NCI-H2029 treated with DMSO at 0.1 percent for 48 hours (cell line): Measurements from ENCODE around the gene DDRGK1.
"Not testable (repeated sequence)": the region's sequence is repeated elsewhere in the genome, so short reads cannot be mapped to it uniquely, and the experiment has no call there.

Experiments
- DNase-seq: peaks from one replicate; lab custom pipeline; 2025; lab: John Stamatoyannopoulos, UW

The DDRGK1 gene

DNA sequence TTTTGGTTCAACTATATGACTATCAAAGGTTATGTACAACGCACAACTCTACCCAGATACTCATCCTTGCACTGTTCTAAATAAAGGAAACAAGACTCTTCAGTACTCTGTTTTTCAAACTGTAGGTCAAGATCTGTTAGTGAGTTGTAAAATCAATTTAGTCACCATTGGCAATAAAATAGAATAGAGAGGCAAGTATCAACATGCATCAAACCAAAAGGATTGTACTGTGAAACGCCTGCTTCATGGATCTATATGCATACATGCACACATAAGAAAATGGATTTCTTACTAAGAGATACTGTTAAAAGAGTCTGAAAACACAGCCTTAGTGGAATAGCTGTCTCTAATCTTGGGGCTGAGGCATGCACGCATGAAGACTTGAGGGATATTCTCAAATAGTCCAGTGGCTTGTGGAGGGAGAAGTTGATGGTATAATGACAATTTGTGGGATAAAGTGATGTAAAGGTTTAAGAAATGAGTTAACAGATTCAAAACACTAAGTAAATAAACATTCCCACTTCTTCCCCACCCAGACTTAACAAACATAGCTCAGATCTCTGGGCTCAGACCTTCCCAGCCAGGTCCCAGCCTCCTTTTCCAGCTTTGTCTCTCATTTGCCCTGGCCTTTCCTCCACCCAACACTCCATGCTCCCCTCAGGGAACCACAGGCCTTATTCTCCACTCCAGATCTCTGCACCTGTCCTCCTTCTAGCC is 20.4 kb downstream of the DDRGK1 start:
- no peak for DNase-seq

GRCh38 chr20:3182429-3182828 is 22.1 kb downstream of the DDRGK1 start:
- not testable (repeated sequence) for DNase-seq

GRCh38 chr20:3181270-3181669 is 23.2 kb downstream of the DDRGK1 start:
- no peak for DNase-seq

DNA sequence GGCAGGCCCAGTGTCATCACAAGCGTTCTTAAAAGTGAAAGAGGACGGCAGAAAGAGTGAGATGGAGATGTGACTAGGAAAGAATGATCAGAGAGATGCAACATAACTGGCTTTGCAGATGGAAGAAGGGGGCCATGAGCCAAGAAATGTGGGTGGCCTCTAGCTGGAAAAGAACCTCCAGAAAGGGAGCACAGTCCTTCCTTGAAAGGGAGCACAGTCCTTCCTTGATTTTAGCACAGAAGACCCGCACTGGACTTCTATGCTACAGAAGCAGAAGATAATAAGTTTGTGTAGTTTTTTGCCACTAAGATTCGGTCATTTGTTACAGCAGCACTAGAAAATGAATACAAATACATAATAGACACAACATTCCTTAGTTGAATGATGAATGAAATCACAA is 24.2 kb downstream of the DDRGK1 start:
- no peak for DNase-seq

- DNase-seq: no peak
Measured at GRCh38 chr20:3177746-3178485, 26.6 kb downstream of the DDRGK1 start.

GRCh38 chr20:3175270-3175669 is 29.2 kb downstream of the DDRGK1 start:
- DNase-seq: no peak

DNA sequence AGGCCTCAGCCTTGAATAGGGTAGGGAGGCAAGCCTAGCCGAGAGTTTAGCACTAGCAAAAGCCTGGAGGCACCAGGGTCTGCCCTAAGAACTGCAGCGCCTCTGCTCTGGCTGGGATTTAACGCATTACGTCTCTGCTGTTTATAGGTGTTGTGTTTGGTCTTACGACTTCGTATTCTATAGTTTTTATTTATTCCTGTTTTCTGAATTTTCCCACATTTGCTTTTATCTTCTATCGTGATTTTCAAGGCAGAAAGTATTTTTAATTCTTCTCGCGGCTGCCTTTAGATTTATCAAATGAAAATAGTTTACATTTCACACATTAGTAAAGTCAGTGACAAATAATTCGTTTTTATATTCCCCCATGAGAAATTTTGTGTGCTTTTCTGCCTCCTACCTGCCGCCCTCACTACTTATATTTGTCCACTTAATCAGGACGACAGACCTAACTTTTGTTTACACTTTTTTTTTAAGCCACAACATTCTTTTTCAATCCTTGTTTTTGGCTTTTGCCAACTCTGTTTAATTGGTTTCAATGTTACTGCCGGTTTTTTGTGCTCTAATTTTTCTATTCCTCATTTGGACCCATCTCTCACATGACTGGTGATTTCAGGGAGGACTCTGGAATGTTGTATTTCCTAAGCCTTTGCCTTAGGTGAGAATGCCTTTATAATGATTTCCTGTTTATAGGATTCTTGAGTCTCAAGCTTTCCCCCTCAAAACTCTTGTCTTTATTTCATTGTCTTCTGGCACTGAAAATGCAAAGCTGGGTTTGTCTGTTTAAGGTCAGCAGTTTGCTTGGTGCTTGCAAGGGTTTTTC is 29.8 kb downstream of the DDRGK1 start:
- DNase-seq: no peak

DNA sequence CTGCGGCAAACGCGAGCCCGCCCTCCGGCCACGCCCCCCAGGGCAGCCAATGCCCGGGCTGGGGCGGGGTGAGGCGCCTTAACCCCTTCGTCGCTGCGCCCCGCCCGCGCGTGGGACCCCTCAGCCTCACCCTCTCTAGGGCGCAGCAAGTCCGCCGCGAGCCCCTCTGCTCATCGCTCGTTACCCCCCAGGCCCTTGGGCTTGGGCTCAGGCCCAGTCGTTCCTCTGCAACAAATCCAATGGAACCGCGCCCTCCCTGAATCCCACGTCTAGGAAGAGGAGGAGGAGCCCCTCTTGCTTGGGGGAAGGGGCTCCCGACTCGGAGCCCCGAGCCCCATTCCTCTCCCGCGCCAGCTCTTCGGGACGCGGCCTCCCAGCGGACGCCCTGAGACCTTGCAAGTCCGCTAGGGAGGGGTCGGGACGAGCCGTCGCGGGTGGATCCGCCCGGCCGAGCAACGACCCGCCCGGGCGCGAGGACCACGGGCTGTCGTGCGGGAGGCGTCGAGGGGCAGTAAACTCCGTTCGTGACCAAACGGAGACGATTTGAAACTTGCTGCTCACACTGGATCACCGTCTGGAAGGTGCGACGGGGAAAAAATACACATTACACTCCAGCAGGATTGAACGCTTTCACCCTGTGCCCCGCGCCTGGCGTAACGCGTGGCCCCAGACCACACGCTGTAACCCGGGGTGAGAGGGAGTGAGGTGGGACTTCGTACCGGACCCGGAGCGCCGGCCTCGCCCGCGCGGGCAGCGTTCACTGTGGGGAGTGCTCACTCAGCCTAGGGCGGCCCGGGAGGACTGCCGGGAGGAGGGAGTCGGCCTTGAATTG is 30.7 kb downstream of the DDRGK1 start:
- peak; percentile 34 for DNase-seq

DNA sequence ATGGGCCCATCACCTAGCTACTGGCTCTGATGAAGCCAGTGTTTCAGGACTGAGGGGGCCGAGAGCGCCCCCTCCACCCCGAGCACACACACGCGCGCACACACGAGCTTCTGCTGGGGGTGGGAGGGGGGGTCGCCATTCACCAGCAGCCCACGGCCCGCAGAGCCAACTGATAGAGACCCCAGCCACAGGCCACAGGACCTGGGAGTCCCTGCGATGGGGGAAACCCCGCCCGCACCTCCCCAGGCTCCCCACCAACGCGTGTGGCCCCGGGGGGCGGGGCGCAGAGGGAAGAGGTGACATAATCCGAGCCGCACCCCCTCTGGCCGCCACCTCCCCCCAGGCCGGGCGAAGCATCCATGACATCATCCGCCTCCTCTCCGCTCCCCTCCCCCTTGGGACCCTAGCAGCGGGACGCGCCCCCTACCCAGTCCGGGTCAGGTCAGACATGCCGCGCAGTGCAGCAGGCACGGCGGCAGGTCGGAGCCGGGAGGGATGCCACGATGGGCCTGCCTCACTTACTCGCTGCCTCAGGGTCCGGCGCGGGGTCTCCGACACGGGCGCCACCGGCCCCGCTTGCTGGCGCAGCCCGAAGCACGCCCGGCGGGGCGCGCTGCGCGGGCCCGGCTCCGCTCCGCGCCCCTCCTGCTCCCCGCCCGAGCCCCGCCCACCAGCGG is 31.4 kb downstream of the DDRGK1 start, which contains the start of gene LZTS3:
Gene LZTS3, minus strand, starts transcription at position 617 of the 677 bp plus-strand sequence. CDS start 6,386 bp downstream, outside the sequence.
- no peak for DNase-seq

- no peak for DNase-seq
Measured at GRCh38 chr20:3172126-3172932, 32.2 kb downstream of the DDRGK1 start.

GRCh38 chr20:3171391-3172125 is 32.9 kb downstream of the DDRGK1 start:
- no peak for DNase-seq

DNA sequence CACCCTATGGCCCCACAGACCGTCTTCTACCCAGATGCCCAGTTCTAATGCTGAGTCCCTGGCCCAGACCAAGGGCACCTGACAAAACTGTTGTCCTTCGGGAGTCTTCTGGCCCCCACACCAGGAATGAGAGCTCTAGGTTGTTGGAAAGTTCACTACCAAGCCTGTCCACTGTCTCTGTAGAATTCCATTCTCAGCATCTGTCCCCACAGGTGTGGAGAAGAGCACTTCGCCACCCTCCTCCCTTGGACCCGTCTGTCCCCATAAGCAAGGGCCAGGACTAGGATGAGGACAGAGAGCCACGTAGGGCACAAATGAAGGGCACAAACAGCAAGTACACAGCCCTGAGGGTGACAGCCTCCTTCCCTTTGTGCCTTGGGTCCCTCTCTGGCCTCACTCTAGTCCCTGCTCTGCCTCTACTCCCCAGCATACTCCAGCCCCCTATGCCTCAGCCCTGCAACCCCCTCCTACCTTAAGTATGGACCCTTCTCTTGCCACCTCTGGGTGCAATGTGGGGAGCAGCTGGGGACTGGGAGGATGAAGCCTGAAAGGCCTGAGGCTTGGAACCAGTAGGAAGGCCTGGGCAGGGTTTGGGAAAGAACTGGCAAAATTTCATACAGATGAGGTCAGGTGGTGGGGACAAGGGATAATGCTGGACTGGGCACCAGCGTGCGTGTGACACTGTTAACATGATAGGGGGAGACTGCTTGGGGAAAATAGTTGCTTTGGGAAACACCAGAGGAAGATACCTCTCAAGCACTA is 35.5 kb downstream of the DDRGK1 start:
- DNase-seq: no peak

DNA sequence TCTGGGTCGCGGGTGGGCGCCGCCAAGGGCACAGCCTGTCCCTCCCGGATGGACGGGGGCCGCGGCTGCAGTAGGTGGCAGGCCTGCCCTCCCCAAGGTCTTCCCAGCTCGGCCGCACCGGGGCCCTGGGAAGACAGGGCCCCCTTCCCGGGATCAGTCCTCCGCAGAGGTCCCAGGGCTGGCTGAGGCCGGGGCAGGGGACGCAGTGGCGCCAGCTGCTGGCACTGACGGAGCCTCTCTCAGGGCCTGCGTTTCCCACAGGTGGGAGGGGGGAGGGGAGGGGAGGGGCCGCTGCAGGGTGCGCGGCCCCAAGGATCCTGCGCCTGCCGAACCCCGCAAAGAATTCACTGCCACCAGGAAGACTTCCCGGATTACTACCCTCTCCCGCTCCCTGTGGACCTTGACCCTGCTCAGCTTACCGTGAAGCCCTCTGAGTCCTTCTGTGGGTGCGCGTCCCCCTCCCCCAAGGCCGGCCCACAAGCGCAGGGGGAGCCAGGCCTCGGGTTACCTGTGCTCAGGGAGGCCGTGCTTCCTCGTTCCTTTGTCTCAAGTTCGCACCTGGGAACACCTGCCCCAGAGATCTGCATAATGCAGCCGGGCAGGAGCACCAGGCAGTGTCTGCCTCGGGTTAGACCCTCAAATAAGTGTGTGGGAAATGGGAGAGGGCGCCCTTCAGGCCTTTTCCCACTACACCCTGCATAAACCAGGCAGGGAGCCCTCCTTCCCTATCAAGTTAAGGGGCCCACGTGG is 36.2 kb downstream of the DDRGK1 start:
- DNase-seq: peak; percentile 52

DNA sequence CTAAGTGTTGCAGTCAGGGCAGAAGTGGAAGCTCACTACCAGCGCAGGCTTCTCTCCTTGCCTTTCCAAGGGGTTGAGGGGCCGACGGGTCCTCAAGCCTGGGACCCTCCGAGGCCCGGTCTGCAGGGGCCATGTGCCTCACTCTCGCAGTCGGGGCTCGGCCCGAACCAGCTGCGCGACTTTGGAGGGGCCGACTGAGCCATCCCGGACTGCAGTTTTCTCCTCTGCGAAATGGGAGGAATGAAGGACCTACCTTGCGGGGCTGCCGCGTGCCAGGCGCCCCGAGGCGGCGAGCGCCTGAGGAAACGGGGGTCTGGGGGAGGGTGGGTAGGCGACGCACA is 36.8 kb downstream of the DDRGK1 start:
- DNase-seq: no peak

DNA sequence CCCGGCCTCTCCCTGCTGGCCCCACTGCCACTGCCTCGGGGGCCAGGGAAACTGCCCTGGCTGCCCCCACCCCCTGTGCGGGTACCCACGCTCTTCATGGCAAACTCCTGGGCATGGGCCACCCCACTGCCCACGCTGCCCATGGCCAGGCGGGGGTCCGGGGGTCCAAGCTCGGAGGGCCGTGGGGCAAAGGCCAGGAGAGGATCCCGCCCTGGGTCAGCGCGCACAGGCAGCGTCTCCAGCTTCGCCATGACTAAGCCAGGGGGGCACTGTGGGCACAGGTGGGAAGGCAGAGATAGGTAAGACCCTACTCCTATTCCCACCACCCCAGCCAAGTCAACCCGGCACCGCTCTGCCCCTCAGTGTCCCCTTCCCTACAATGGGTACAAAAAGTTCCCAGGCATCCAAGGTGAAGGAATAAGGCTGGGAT is 37.6 kb downstream of the DDRGK1 start:
- no peak for DNase-seq

- no peak for DNase-seq
Measured at GRCh38 chr20:3166338-3166912, 38.1 kb downstream of the DDRGK1 start.

DNA sequence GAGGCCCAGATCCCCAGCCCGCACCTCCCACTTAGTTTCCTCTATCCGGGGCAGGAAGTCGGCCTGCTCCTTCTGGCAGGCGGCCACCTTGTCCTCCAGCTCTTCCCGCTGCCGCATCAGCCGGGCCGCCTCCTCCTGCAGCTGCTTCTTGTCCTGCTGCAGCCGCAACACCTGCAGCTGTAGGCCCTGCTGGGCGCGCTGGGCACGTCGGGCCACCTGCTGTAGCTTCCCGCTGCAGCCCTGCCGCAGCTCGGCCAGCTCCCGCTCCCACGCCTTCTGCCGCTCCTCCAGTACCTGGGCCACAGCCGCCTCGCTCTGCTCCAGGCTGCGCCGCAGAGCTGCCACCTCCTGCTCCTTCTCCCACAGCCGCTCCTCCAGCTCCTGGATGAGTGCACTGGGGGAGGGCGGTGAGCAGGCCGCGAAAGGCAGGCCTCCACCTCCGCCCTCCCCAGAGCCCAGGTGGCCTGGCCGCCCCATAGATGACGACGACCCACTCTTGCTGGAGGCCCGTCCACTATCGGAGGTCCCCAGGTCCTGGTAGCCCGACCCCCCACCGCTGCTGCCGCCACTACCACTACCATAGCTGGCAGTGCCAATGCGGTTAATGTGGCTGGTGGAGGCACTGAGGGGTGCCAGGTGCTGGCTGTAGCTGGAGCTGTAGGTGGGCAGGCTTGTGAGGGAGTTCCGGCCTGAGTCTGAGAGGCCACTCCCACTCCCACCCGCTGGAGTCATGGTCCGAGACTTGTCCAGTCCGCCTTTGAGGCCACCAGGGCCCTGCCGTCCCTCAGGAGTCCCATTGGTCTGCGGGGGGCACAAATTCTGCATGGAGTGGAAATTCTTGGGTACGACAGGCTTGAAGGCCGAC is 38.8 kb downstream of the DDRGK1 start:
- DNase-seq: peak; percentile 54
